ENCODE measurements around the gene CKB. TPM values are rescaled to one million over a fixed set of nuclear protein-coding genes. Genes with fewer than 3 reads are reported as not detected.

CKB gene
- polyA plus RNA-seq, 3 donors = 0.76 to 12.5 (median 2.7) TPM

DNA sequence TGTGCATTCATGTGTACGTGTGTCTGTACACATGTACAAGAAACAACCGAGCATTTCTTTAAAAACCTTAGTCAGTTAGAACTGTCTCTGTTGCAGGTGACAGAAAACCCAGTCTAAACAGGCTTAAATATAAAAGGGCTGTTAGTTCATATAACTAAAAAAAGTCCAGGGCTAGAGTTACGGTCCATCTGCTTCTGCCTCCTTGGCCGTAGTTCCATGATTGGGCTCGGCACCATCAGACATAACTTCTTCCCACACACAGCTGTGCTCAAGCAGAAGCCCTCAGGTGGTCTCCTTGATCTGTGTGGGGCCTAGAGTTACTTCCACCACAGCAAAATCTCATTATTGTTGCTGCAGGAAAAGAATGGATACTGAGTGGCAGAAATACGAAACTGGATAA, 34.6 kb downstream of the CKB start:
- Histone ChIP-seq H3K4me1 (ENCODE audit: control insufficient read depth in 1 of 2, insufficient read depth in 2 of 2, low read length in 2 of 2) (no peaks in the 10 kb centered on the region), H3K9me3 (replicated peaks in 1 of 2; ENCODE audit: control insufficient read depth in 1 of 2, insufficient read depth in 1 of 2, low read length in 2 of 2) (no peaks in the 10 kb centered on the region), H2AFZ (ENCODE audit: insufficient read depth, low read depth, low read length, poor library complexity, severe bottlenecking) (no peak overlapping the region), H3K27me3 (ENCODE audit: control insufficient read depth in 2 of 2, insufficient read depth in 2 of 2, low read length in 2 of 2) (no peaks in the 10 kb centered on the region), H3K79me2 (ENCODE audit: insufficient read depth, low read length) (no peaks in the 10 kb centered on the region), H3K36me3 (replicated peaks in 1 of 2; ENCODE audit: control insufficient read depth in 1 of 2, insufficient read depth in 2 of 2, low read length in 2 of 2) (peaks cover 71 to 93% of the 10 kb centered on the region in 2 donors), H4K20me1 (ENCODE audit: insufficient read depth, low read length) (peaks cover 31% of the 10 kb centered on the region), H3K4me2 (replicated peaks; ENCODE audit: extremely low read depth, low read length, poor library complexity, severe bottlenecking) (no peak overlapping the region), H3K4me3 (replicated peaks in 1 of 3; ENCODE audit: low read depth in 2 of 3, low read length in 3 of 3) (no peak overlapping the region), H3K27ac (ENCODE audit: low read depth in 1 of 2, low read length in 2 of 2) (no peak overlapping the region), H3K9ac (ENCODE audit: insufficient read depth, low read length, poor library complexity, severe bottlenecking) (no peak overlapping the region)
- Mint-ChIP-seq H3K9me3 (no peaks in the 10 kb centered on the region), H3K4me3 (no peak overlapping the region), H3K27me3 (ENCODE audit: low read depth in 3 of 3) (no peaks in the 10 kb centered on the region), H3K36me3 (peaks cover 56 to 83% of the 10 kb centered on the region in 2 donors), H3K4me1 (no peaks in the 10 kb centered on the region), H3K27ac (peak overlapping the region in 2 of 7 donors; percentile 21 to 75)
- intact Hi-C loops (cut with micrococcal nuclease) = no loop called here
- no peak for DNase-seq
- WGBS (ENCODE audit: insufficient coverage) = 100% methylated on average over 2 of the region's 6 CpGs
- TF ChIP-seq, protein P1, sequence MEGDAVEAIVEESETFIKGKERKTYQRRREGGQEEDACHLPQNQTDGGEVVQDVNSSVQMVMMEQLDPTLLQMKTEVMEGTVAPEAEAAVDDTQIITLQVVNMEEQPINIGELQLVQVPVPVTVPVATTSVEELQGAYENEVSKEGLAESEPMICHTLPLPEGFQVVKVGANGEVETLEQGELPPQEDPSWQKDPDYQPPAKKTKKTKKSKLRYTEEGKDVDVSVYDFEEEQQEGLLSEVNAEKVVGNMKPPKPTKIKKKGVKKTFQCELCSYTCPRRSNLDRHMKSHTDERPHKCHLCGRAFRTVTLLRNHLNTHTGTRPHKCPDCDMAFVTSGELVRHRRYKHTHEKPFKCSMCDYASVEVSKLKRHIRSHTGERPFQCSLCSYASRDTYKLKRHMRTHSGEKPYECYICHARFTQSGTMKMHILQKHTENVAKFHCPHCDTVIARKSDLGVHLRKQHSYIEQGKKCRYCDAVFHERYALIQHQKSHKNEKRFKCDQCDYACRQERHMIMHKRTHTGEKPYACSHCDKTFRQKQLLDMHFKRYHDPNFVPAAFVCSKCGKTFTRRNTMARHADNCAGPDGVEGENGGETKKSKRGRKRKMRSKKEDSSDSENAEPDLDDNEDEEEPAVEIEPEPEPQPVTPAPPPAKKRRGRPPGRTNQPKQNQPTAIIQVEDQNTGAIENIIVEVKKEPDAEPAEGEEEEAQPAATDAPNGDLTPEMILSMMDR (IDR thresholded peaks at IDR 0.05) = no peak

DNA sequence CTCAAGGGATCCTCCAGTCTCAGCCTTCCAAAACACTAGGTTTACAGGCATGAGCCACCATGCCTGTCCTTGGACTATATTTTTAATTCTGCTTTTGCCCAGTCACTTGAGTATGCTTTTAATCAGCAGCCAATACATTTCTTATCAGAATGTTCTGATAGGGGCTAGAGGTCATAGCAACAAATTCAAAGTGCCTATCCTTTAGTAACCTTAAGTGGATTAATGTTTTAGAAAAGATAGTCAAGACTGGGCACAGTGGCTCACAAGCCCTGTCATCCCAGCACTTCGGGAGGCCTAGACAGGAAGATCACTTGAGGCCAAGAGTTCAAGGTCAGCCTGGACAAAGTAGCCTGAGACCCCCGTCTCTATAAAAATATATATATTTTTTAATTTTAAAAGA, 37.1 kb downstream of the CKB start:
- DNase-seq = no peak
- no peak overlapping the region for H3K4me3 Mint-ChIP-seq
- Histone ChIP-seq H2AFZ (ENCODE audit: insufficient read depth, low read depth, low read length, poor library complexity, severe bottlenecking) (no peak overlapping the region), H3K4me3 (replicated peaks in 1 of 3; ENCODE audit: low read depth in 2 of 3, low read length in 3 of 3) (no peak overlapping the region), H3K36me3 (replicated peaks in 1 of 2; ENCODE audit: control insufficient read depth in 1 of 2, insufficient read depth in 2 of 2, low read length in 2 of 2) (peaks cover 68 to 93% of the 10 kb centered on the region in 2 donors), H3K4me2 (replicated peaks; ENCODE audit: extremely low read depth, low read length, poor library complexity, severe bottlenecking) (no peak overlapping the region), H3K27me3 (ENCODE audit: control insufficient read depth in 2 of 2, insufficient read depth in 2 of 2, low read length in 2 of 2) (no peaks in the 10 kb centered on the region), H3K79me2 (ENCODE audit: insufficient read depth, low read length) (no peaks in the 10 kb centered on the region), H3K9ac (ENCODE audit: insufficient read depth, low read length, poor library complexity, severe bottlenecking) (no peak overlapping the region), H4K20me1 (ENCODE audit: insufficient read depth, low read length) (peaks cover 30% of the 10 kb centered on the region), H3K9me3 (replicated peaks in 1 of 2; ENCODE audit: control insufficient read depth in 1 of 2, insufficient read depth in 1 of 2, low read length in 2 of 2) (no peaks in the 10 kb centered on the region), H3K4me1 (ENCODE audit: control insufficient read depth in 1 of 2, insufficient read depth in 2 of 2, low read length in 2 of 2) (peaks cover 5% of the 10 kb centered on the region in 2 donors), H3K27ac (ENCODE audit: low read depth in 1 of 2, low read length in 2 of 2) (no peak overlapping the region)
- WGBS (ENCODE audit: insufficient coverage) = no CpG with 5 or more reads among the region's 2 CpGs
- intact Hi-C loops (cut with micrococcal nuclease) = no loop called here
- H3K4me1 Mint-ChIP-seq = peaks cover 7% of the 10 kb centered on the region
- TF ChIP-seq, protein P1 (IDR thresholded peaks at IDR 0.05) = no peak
- H3K9me3 Mint-ChIP-seq = no peaks in the 10 kb centered on the region
- H3K36me3 Mint-ChIP-seq = peaks cover 56 to 84% of the 10 kb centered on the region in 2 donors
- H3K27ac Mint-ChIP-seq = peak overlapping the region in 3 of 7 donors; percentile 57 to 69 (median 63)
- no peaks in the 10 kb centered on the region for H3K27me3 Mint-ChIP-seq (ENCODE audit: low read depth in 3 of 3)
